Adrenal gland (tissue), 12 donors: ENCODE measurements around the gene GRIA3. TPM values are rescaled to one million over a fixed set of nuclear protein-coding genes. Genes with fewer than 3 reads are reported as not detected.

Experiments
- DNase-seq, 7 donors: peaks; one replicate each; pipeline ENCODE4 v3.0.0-alpha.2; 2019 to 2020
- H3K27ac ChIP-seq, 5 donors: fragments of 200-600 bp; sonication (generic) in 4 of 5; 1 replicate in 3 of 5; 2 replicates in 2 of 5; pipeline versions ENCODE4 v1.5.1 to v1.8.0; 2016 to 2020; ENCODE audit warnings: mild to moderate bottlenecking in 1 of 5
- H3K27me3 ChIP-seq: fragments of 200-600 bp; 2 replicates; pipeline ENCODE4 v1.8.0; 2021
- H3K36me3 ChIP-seq, 2 donors: fragments of 200-600 bp; replicated peaks in 1 of 2; 1 replicate in 1 of 2; 2 replicates in 1 of 2; pipeline versions ENCODE4 v1.5.1 to v1.8.0; 2018 to 2022
- H3K4me1 ChIP-seq, 2 donors: fragments of 200-600 bp; replicated peaks in 1 of 2; 1 replicate in 1 of 2; 2 replicates in 1 of 2; pipeline versions ENCODE4 v1.5.1 to v1.8.0; 2018 to 2021
- H3K4me3 ChIP-seq, 4 donors: fragments of 200-600 bp; sonication (generic) in 3 of 4; one replicate each; pipeline ENCODE4 v1.5.1; 2016 to 2018
- H3K9me3 ChIP-seq, 3 donors: fragments of 200-600 bp; sonication (generic) in 1 of 3; replicated peaks in 1 of 3; 1 replicate in 2 of 3; 2 replicates in 1 of 3; pipeline versions ENCODE4 v1.5.1 to v1.8.0; 2016 to 2021
- POLR2A ChIP-seq, 2 donors: fragments of 450-650 bp; IDR thresholded peaks; one replicate each; pipeline ENCODE4 v1.6.1; 2017; ENCODE audit warnings: antibody characterized with exemption in 2 of 2, mild to moderate bottlenecking in 2 of 2, moderate library complexity in 1 of 2
- WGBS, 4 donors: extraction: QIAGEN DNeasy Blood & Tissue Kit in 2 of 4; methylation state at CpG; one replicate each; pipeline versions ENCODE4 v1.1.5 to v1.1.7; 2013 to 2017; 5-methylcytosine and 5-hydroxymethylcytosine counted together
- intact Hi-C, 2 donors: fragments of 100-400 bp; cut with DNase I; formaldehyde crosslinking; loops; one replicate each; pipeline versions ENCODE4 v1.14.1 to v1.15.0; 2022 to 2023
- polyA plus RNA-seq, 3 donors: library from polyadenylated mRNA; stranded (reverse); fragments of 200-250 nt in 2 of 3; fragments of 350-450 nt in 1 of 3; fragmentation: Illumina TruSeq in 1 of 3; extraction: RNeasy Lipid Tissue Mini Kit (QIAGEN cat#74804) in 1 of 3; gene quantifications; one replicate each; pipeline ENCODE4 v1.2.3, GENCODE V29; 2013 to 2014
- total RNA-seq, 9 donors: library from RNA; depleted of rRNA in 4 of 9; stranded (reverse); fragments of >200 nt in 4 of 9; fragments of 120-200 nt in 1 of 9; fragmentation: NEBNext Ultra II Directional in 1 of 9; extraction: Animal tissue kit (Norgen Biotek cat#: 25700) in 1 of 9; gene quantifications; one replicate each; pipeline versions ENCODE4 v1.1.0 to v1.2.4, GENCODE V29; 2013 to 2023
- TF ChIP-seq, protein P1 (sequence below), 6 experiments: fragments of 450-650 bp in 4 of 6; fragments of 200-600 bp in 2 of 6; sonication (generic) in 1 of 6; IDR thresholded peaks; 1 replicate in 5 of 6; 2 replicates in 1 of 6; pipeline versions ENCODE4 v1.5.1 to v1.8.0; 2016 to 2021; ENCODE audit warnings: antibody characterized with exemption in 6 of 6, mild to moderate bottlenecking in 2 of 6, moderate library complexity in 1 of 6
- donor health status: healthy with polysubstance abuse.
- donor health status: Bipolar disorder and iron deficiency.
- donor health status: DM: yes; HTN: yes; CAD: no.
- donor health status: DM: no; HTN: no; CAD: no.
- donor health status: DM: no; HTN: no; CAD: no.
- donor health status: DM: yes; HTN: yes; CAD: no.

GRIA3 gene
- total and polyA plus RNA-seq, 12 donors = 9.1 to 51.9 (median 21.1) TPM

DNA sequence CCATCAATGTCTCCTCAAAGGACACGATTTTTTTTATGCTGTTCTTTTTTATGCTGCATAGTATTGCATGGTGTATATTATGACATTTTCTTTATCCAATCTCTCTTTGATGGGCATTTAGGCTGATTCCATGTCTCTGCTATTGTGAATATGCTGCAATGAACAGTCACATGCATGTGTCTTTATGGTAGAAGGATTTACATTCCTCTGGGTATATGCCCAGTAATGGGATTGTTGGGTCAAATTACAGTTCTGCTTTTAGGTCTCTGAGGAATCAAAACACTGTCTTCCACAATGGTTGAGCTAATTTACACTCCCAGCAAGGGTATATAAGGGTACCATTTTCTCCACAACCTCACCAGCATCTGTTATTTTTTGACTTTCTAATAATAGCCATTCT lies 113.9 kb downstream of the GRIA3 start:
- WGBS, 4 donors = 48 to 85% (median 73%) methylated on average over 1 of the region's 1 CpG
- intact Hi-C loops = no loop called here
- no peak overlapping the region for H3K27ac ChIP-seq

GRCh38 chrX:123303429-123303828 lies 119.4 kb downstream of the GRIA3 start:
- Histone ChIP-seq H3K4me3 (no peak overlapping the region), H3K36me3 (no peaks in the 10 kb centered on the region), H3K4me1 (no peaks in the 10 kb centered on the region), H3K27me3 (no peaks in the 10 kb centered on the region), H3K9me3 (no peaks in the 10 kb centered on the region), H3K27ac (no peak overlapping the region)
- TF ChIP-seq, protein P1, sequence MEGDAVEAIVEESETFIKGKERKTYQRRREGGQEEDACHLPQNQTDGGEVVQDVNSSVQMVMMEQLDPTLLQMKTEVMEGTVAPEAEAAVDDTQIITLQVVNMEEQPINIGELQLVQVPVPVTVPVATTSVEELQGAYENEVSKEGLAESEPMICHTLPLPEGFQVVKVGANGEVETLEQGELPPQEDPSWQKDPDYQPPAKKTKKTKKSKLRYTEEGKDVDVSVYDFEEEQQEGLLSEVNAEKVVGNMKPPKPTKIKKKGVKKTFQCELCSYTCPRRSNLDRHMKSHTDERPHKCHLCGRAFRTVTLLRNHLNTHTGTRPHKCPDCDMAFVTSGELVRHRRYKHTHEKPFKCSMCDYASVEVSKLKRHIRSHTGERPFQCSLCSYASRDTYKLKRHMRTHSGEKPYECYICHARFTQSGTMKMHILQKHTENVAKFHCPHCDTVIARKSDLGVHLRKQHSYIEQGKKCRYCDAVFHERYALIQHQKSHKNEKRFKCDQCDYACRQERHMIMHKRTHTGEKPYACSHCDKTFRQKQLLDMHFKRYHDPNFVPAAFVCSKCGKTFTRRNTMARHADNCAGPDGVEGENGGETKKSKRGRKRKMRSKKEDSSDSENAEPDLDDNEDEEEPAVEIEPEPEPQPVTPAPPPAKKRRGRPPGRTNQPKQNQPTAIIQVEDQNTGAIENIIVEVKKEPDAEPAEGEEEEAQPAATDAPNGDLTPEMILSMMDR (IDR thresholded peaks at IDR 0.05) = no peak
- intact Hi-C loops = no loop called here
- 56 to 100% (median 80%) methylated on average over 2 of the region's 2 CpGs for WGBS, 4 donors
- DNase-seq = no peak

More for the DNA sequence above, 113.9 kb downstream of the GRIA3 start:
- H3K4me1 ChIP-seq = no peaks in the 10 kb centered on the region
- no peak overlapping the region for H3K4me3 ChIP-seq
- no peak for DNase-seq
- TF ChIP-seq, protein P1 (IDR thresholded peaks at IDR 0.05) = no peak
- TF ChIP-seq POLR2A (IDR thresholded peaks at IDR 0.05) = no peak
- H3K27me3 ChIP-seq = no peaks in the 10 kb centered on the region
- H3K9me3 ChIP-seq = no peaks in the 10 kb centered on the region
- H3K36me3 ChIP-seq = no peaks in the 10 kb centered on the region

- no peaks in the 10 kb centered on the region for H3K4me1 ChIP-seq
- no peaks in the 10 kb centered on the region for H3K27me3 ChIP-seq
- no peaks in the 10 kb centered on the region for H3K36me3 ChIP-seq
- no peak for DNase-seq
- no peak overlapping the region for H3K27ac ChIP-seq
- 90 to 96% (median 95%) methylated on average over 4 to 5 of the region's 5 CpGs for WGBS, 4 donors
- intact Hi-C loops = no loop called here
- H3K9me3 ChIP-seq = no peaks in the 10 kb centered on the region
- TF ChIP-seq, protein P1 (IDR thresholded peaks at IDR 0.05) = no peak
- no peak for TF ChIP-seq POLR2A (IDR thresholded peaks at IDR 0.05)
- no peak overlapping the region for H3K4me3 ChIP-seq
Measured at GRCh38 chrX:123308658-123309057, 124.6 kb downstream of the GRIA3 start.

DNA sequence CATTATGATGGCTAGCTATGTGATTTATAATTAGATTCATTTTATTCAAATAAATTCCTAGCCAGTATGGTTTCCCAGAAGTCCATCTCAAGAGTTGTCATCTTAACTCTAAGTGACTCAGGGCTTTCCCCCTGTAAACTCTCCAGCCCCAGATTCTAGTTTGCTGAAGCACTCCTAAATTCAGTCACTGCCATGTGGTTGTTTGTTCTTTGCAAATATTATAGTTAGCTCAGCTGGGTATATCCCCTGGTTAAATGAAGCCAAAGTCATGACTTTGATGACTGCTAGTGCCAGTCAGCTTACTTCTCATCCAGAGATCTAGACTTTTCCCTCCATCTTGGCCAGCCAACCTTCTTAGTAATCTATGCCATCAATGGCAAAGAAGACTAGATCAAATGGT lies 126.0 kb downstream of the GRIA3 start:
- Histone ChIP-seq H3K27ac (no peak overlapping the region), H3K4me1 (no peaks in the 10 kb centered on the region), H3K27me3 (no peaks in the 10 kb centered on the region), H3K9me3 (no peaks in the 10 kb centered on the region), H3K4me3 (no peak overlapping the region), H3K36me3 (no peaks in the 10 kb centered on the region)
- no peak for DNase-seq
- intact Hi-C loops = no loop called here
- TF ChIP-seq, protein P1 (IDR thresholded peaks at IDR 0.05) = no peak
- TF ChIP-seq POLR2A (IDR thresholded peaks at IDR 0.05) = no peak
